GM23248 (cell line): ENCODE measurements around the gene ZNF181.

Source experiments
- EZH2 ChIP-seq: fragments of 200-600 bp; sonication (generic); IDR thresholded peaks from 2 replicates; pipeline ENCODE4 v1.6.1; 2018; ENCODE audit warnings: antibody characterized with exemption, mild to moderate bottlenecking; ENCODE audit not compliant: insufficient read depth, poor library complexity, severe bottlenecking
- EZH2phosphoT487 ChIP-seq: fragments of 200-600 bp; sonication (generic); IDR thresholded peaks from 2 replicates; pipeline ENCODE4 v1.6.1; 2018; ENCODE audit warnings: antibody characterized with exemption, moderate library complexity, mild to moderate bottlenecking, low read depth; ENCODE audit not compliant: insufficient read depth

DNA sequence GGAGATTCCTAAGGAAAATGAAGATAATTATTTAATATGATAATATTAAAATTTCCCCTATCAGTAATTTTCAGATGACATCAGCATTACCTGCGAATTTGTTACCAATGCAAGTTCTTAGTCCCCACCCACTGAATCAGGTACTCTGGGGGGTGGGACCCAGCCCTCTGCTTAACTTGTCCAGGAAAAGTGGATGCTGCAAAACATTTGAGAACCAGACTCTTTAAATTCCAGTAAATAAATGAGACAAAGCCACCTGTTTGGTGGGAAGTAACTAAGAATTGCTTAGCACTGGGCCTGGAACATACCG is 39.5 kb downstream of the ZNF181 start:
- no peak for TF ChIP-seq EZH2
- TF ChIP-seq EZH2phosphoT487 = no peak
